ENCODE data around the gene KCNH4. TPM values are rescaled to one million over a fixed set of nuclear protein-coding genes. Genes with fewer than 3 reads are reported as not detected.

KCNH4 gene
- total and polyA plus RNA-seq, 9 of the 15 experiments (the other 6 are each of a cell fraction or from before 2014, with no cell fraction given), result 0.10 to 1.8 (median 0.50) TPM

DNA sequence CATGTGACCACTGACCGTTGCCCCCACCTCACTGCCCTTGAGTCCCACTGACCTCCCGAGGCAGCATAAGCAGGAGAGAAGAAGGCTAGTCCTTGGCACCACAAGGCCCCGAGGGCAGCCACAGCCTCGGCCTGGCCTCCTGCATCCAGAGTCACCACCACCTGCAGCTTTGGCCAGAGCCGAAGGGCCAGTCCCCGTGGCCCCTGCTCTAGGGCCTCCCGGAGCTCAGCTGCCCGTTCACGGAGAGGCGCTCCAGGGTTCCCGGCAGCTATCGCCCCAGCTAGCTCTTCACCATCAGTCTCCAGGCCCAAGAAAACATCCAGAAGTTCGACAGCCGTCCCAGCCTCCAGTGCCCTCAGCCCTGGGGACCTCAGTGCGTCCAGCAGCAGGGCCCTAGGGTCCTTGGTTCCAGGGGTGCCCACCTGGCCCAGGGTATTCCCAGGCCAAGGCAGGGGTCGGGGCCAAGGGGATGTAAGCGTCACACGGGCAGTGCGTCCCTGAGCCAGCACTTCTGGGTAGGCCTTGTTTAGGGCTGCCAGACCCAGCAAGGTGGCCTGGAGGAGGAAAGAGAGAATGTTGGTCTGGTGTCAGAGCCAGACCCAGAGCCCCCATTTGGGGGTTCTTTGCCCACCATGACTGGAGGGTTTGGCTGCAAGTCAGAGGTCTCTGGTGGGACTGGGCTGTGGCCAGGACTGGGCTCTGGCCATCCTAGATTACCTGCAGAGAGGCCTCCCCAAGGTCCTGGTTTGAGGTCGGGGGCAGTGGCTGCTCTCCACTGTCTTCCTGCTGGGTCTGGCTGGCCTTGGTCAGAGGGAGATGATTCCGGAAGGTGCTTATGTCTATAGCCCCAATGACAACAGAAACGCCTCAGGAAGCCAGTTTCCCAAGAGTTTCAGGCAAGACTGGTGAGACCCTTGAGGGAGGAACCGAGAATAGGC is 11.5 kb upstream of the KCNH4 start:
- H2AFZ ChIP-seq (ENCODE audit: low read depth, low read length), result no peak overlapping the region
- no peak for FAIRE-seq
- WGBS (ENCODE audit: insufficient coverage, low coverage, missing lambda C conversion rate), result 90% methylated on average over 22 of the region's 23 CpGs
- H3K9ac ChIP-seq (ENCODE audit: insufficient read depth in 1 of 2, low read depth in 2 of 2, low read length in 2 of 2), result peak overlapping the region in 1 of 2 experiments; percentile 57; a peak in 2 of 4 replicates
- DNase-seq (ENCODE audit: extremely low read depth in 1 of 4, low spot score in 3 of 4), result no peak
- intact Hi-C loops (cut with micrococcal nuclease), result no loop called here
- H3K9me1 ChIP-seq (ENCODE audit: control insufficient read depth, insufficient read depth, low read length), result no peaks in the 10 kb centered on the region
- no peak for ATAC-seq
- ChIA-PET POLR2A (interaction anchor here (1.2 kb wide), 1 partner anchor 17 kb away, joined by 3 read pairs; no protein-coding TSS in a partner anchor), CTCF (ENCODE audit: low intra/inter-chr PET ratio) (no interaction called here)
- BruUV-seq (replicated peaks), result no TSS peak
- TF ChIP-seq, protein P1, sequence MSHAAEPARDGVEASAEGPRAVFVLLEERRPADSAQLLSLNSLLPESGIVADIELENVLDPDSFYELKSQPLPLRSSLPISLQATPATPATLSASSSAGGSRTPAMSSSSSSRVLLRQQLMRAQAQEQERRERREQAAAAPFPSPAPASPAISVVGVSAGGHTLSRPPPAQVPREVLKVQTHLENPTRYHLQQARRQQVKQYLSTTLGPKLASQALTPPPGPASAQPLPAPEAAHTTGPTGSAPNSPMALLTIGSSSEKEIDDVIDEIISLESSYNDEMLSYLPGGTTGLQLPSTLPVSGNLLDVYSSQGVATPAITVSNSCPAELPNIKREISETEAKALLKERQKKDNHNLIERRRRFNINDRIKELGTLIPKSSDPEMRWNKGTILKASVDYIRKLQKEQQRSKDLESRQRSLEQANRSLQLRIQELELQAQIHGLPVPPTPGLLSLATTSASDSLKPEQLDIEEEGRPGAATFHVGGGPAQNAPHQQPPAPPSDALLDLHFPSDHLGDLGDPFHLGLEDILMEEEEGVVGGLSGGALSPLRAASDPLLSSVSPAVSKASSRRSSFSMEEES (CRISPR knock-in tag; IDR thresholded peaks at IDR 0.05), result peak; percentile 28; the same call in 1 of the 2 replicates
- TF ChIP-seq STAG1 (CRISPR knock-in tag; IDR thresholded peaks at IDR 0.05; ENCODE audit: borderline replicate concordance) (no peak), POLR2G (IDR thresholded peaks at IDR 0.05; ENCODE audit: low read depth, low read length) (peak; percentile 27; the same call in 1 of the 2 replicates)
- no peak overlapping the region for H3K4me2 ChIP-seq (ENCODE audit: insufficient read depth, low read length)
- no peaks in the 10 kb centered on the region for H3K27me3 ChIP-seq (ENCODE audit: control insufficient read depth in 2 of 2, insufficient read depth in 2 of 2, low read length in 2 of 2)
- in situ Hi-C loops (cut with MboI), result no loop called here
- H3K36me3 ChIP-seq (ENCODE audit: control insufficient read depth, insufficient read depth, low read length), result peaks cover 2% of the 10 kb centered on the region; the same call in 1 of the 3 replicates
- no peak overlapping the region for H3K27ac ChIP-seq (ENCODE audit: extremely low read depth, low read depth, low read length)
- H3K79me2 ChIP-seq (ENCODE audit: control insufficient read depth, insufficient read depth, low read length), result peaks cover 11% of the 10 kb centered on the region; the same call in 2 of the 3 replicates
- peaks cover 6 to 29% of the 10 kb centered on the region in 2 experiments; a peak in 3 of 5 replicates for H3K4me1 ChIP-seq (replicated peaks in 1 of 2; ENCODE audit: control insufficient read depth in 2 of 2, insufficient read depth in 2 of 2, low read length in 2 of 2)
- no peak overlapping the region for H3K4me3 ChIP-seq
- no peaks in the 10 kb centered on the region for H4K20me1 ChIP-seq (replicated peaks; ENCODE audit: control insufficient read depth, insufficient read depth, low read length)
- H3K9me3 ChIP-seq (replicated peaks; ENCODE audit: control insufficient read depth, insufficient read depth, low read depth, low read length), result no peaks in the 10 kb centered on the region

Measured in K562 (cell line).